ENCODE data around the gene KRT79. TPM values are rescaled to one million over a fixed set of nuclear protein-coding genes. Genes with fewer than 3 reads are reported as not detected.
A peak's percentile ranks its signal among the peaks of the same experiment; 100 is the strongest.

KRT79 gene
- total and polyA plus RNA-seq, 9 of the 15 experiments (the other 6 are each of a cell fraction or from before 2014, with no cell fraction given), result 0.03 to 2.3 (median 0.23) TPM; not detected in 2

DNA sequence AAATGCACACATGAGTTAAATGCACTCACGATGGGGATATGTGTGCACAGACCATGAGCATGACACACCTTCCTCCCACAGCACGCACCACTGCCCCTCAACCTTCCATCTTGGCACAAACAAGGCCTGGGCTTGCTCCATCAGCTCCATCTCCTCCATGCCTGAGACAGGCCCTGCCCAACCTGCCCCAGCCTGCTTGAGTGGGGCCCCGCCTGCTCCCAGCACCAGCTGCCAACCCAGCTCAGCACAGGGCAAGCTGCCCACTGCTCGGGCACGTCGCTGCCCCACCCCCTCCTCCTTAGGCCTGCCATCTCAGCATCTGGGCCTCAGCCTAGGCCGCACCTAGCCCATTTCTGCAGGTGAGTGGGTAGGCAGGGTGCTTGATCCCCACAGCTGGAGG lies 42.3 kb upstream of the KRT79 start:
- ATAC-seq (no peak), FAIRE-seq (no peak), DNase-seq (ENCODE audit: extremely low read depth in 1 of 4, low spot score in 3 of 4) (no peak)
- no peak overlapping the region; the same call in 1 of the 2 replicates for H3K4me2 ChIP-seq (ENCODE audit: insufficient read depth, low read length)
- no peaks in the 10 kb centered on the region for H4K20me1 ChIP-seq (replicated peaks; ENCODE audit: control insufficient read depth, insufficient read depth, low read length)
- no peaks in the 10 kb centered on the region for H3K36me3 ChIP-seq (ENCODE audit: control insufficient read depth, insufficient read depth, low read length)
- ChIA-PET POLR2A (no interaction called here), CTCF (ENCODE audit: low intra/inter-chr PET ratio) (no interaction called here)
- no peak overlapping the region for H3K4me3 ChIP-seq
- intact Hi-C loops (cut with micrococcal nuclease), result loop anchor here (10.0 kb wide), 1 partner anchor 182 kb away; no protein-coding TSS in a partner anchor
- no peaks in the 10 kb centered on the region for H3K9me3 ChIP-seq (replicated peaks; ENCODE audit: control insufficient read depth, insufficient read depth, low read depth, low read length)
- H3K9ac ChIP-seq (ENCODE audit: insufficient read depth in 1 of 2, low read depth in 2 of 2, low read length in 2 of 2), result 0 out of 4 replicates have a peak overlapping the region, but pooled peaks of 1 of the 2 experiments have one; percentile 8
- no peaks in the 10 kb centered on the region for H3K27me3 ChIP-seq (ENCODE audit: control insufficient read depth in 2 of 2, insufficient read depth in 2 of 2, low read length in 2 of 2)
- WGBS (ENCODE audit: insufficient coverage, low coverage, missing lambda C conversion rate), result 75% methylated on average over 5 of the region's 7 CpGs
- BruUV-seq (replicated peaks), result no TSS peak
- H2AFZ ChIP-seq (ENCODE audit: low read depth, low read length), result no peak overlapping the region; the same call in 1 of the 2 replicates
- no peak overlapping the region for H3K27ac ChIP-seq (ENCODE audit: extremely low read depth, low read depth, low read length)
- TF ChIP-seq CBFA2T3 (IDR thresholded peaks at IDR 0.05), result no peak
- no peak for TF ChIP-seq SRF (CRISPR knock-in tag; IDR thresholded peaks at IDR 0.05)
- TF ChIP-seq KDM5B (IDR thresholded peaks at IDR 0.05; ENCODE audit: insufficient replicate concordance, low read depth, low read length), result no peak
- TF ChIP-seq NR2C1 (IDR thresholded peaks at IDR 0.05), result no peak
- TF ChIP-seq NR2C1 (tag; IDR thresholded peaks at IDR 0.05), result no peak
- TF ChIP-seq, protein P1, sequence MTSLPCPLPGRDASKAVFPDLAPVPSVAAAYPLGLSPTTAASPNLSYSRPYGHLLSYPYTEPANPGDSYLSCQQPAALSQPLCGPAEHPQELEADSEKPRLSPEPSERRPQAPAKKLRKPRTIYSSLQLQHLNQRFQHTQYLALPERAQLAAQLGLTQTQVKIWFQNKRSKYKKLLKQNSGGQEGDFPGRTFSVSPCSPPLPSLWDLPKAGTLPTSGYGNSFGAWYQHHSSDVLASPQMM (CRISPR knock-in tag; IDR thresholded peaks at IDR 0.05), result no peak
- TF ChIP-seq XRCC4 (IDR thresholded peaks at IDR 0.05; ENCODE audit: extremely low read depth, insufficient read depth, insufficient read length), result no peak
- no peak for TF ChIP-seq ZNF232 (CRISPR knock-in tag; IDR thresholded peaks at IDR 0.05)
- in situ Hi-C loops (cut with MboI), result loop anchor here (5.0 kb wide), 1 partner anchor 494 kb away; no protein-coding TSS in a partner anchor
- no peaks in the 10 kb centered on the region for H3K9me1 ChIP-seq (ENCODE audit: control insufficient read depth, insufficient read depth, low read length)
- H3K79me2 ChIP-seq (ENCODE audit: control insufficient read depth, insufficient read depth, low read length), result no peaks in the 10 kb centered on the region
- peaks cover 49 to 56% of the 10 kb centered on the region in 2 experiments for H3K4me1 ChIP-seq (replicated peaks in 1 of 2; ENCODE audit: control insufficient read depth in 2 of 2, insufficient read depth in 2 of 2, low read length in 2 of 2)

All from K562 (cell line).